Astrocyte (in vitro differentiated cells and primary cell): ENCODE measurements around the gene PRDM11.

Source experiments
- EZH2 ChIP-seq: IDR thresholded peaks from 2 replicates; pipeline ENCODE4 v1.6.1; 2012; ENCODE audit warnings: mild to moderate bottlenecking, low read length, inconsistent platforms; ENCODE audit not compliant: insufficient read depth
- TF ChIP-seq, protein P1 (sequence below): IDR thresholded peaks from 2 replicates; pipeline ENCODE4 v1.5.1; 2011; ENCODE audit warnings: low read depth, mild to moderate bottlenecking, inconsistent platforms, low read length, moderate library complexity; ENCODE audit not compliant: insufficient read depth

DNA sequence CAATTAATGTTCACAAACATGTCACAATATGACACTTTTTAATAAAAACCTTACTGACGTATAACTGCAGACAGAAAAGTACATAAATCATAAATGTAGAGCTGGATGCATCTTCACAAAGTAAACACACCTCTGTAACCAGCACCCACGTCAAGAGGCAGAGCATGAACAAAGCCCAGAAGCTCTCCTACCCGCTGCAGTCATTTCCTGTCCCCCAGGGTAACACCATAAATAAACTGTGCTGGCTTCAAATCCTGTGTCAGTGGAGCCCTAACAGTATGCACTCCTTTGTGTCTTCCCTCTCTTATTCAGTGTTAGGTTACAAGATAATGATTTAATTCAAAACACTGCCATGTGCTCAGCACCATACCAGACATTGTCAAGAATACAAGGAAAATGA lies 134.0 kb downstream of the PRDM11 start:
- TF ChIP-seq, protein P1, sequence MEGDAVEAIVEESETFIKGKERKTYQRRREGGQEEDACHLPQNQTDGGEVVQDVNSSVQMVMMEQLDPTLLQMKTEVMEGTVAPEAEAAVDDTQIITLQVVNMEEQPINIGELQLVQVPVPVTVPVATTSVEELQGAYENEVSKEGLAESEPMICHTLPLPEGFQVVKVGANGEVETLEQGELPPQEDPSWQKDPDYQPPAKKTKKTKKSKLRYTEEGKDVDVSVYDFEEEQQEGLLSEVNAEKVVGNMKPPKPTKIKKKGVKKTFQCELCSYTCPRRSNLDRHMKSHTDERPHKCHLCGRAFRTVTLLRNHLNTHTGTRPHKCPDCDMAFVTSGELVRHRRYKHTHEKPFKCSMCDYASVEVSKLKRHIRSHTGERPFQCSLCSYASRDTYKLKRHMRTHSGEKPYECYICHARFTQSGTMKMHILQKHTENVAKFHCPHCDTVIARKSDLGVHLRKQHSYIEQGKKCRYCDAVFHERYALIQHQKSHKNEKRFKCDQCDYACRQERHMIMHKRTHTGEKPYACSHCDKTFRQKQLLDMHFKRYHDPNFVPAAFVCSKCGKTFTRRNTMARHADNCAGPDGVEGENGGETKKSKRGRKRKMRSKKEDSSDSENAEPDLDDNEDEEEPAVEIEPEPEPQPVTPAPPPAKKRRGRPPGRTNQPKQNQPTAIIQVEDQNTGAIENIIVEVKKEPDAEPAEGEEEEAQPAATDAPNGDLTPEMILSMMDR: no peak
- TF ChIP-seq EZH2: no peak
